HepG2 (cell line): Measurements from ENCODE around the gene KCNH8. TPM values are rescaled to one million over a fixed set of nuclear protein-coding genes. Genes with fewer than 3 reads are reported as not detected.

ENCODE experiments used
- ATAC-seq: fragments of 200-7000 bp; cut with Tn5 transposase; 3 replicates; pipeline ENCODE4 v1.9.1; 2020; ENCODE audit warnings: mild to moderate bottlenecking, moderate library complexity
- BruUV-seq: library from RNA; stranded (reverse); fragments of 400-500 nt; replicated peaks from 2 replicates; lab custom pipeline; 2021; lab: Mats Ljungman, UMichigan
- CTCF ChIA-PET: fragments of 300-600 bp; formaldehyde crosslinking; extraction: SDS; loops from one replicate; lab custom pipeline; 2021; ENCODE audit warnings: low total read pairs, inconsistent platforms, low intra/inter-chr PET ratio; lab: Yijun Ruan, JAX
- POLR2A ChIA-PET: fragments of 350-600 bp; sonication (Branson Sonifier 250); formaldehyde crosslinking; loops from one replicate; lab custom pipeline; 2020; ENCODE audit warnings: antibody characterized with exemption, inconsistent platforms; lab: Yijun Ruan, JAX
- DNase-seq: peaks from one replicate; pipeline ENCODE4 v3.0.0-alpha.2; 2015; ENCODE audit warnings: low spot score
- FAIRE-seq: peaks from 3 replicates; lab custom pipeline; 2011; peaks lifted over from hg19 to GRCh38; lab: Jason Lieb, UNC
- H2AFZ ChIP-seq: one replicate; pipeline ENCODE4 v1.6.1; 2011; ENCODE audit warnings: low read length, inconsistent platforms
- H3K27ac ChIP-seq: fragments of 300-600 bp; 3 replicates; pipeline ENCODE4 v1.8.0; 2011; ENCODE audit warnings: mixed run types, mild to moderate bottlenecking, mixed read lengths, low read length, inconsistent platforms; ENCODE audit not compliant: insufficient read depth; ENCODE audit errors: extremely low read length
- H3K27me3 ChIP-seq, 2 experiments: fragments of 200-600 bp in 1 of 2; 2 replicates in 1 of 2; 3 replicates in 1 of 2; pipeline versions ENCODE4 v1.6.0 to v1.8.0; 2011; ENCODE audit warnings: low read length in 2 of 2, mild to moderate bottlenecking in 2 of 2, moderate library complexity in 2 of 2, inconsistent platforms in 1 of 2; ENCODE audit not compliant: insufficient read depth in 2 of 2, control insufficient read depth in 1 of 2
- H3K36me3 ChIP-seq, 2 experiments: fragments of 200-600 bp in 1 of 2; replicated peaks in 1 of 2; 2 replicates in 1 of 2; 3 replicates in 1 of 2; pipeline versions ENCODE4 v1.5.1 to v1.8.0; 2011; ENCODE audit warnings: low read length in 2 of 2, inconsistent platforms in 1 of 2; ENCODE audit not compliant: insufficient read depth in 2 of 2, control insufficient read depth in 1 of 2
- H3K4me1 ChIP-seq: 2 replicates; pipeline ENCODE4 v1.5.1; 2012; ENCODE audit warnings: low read length, inconsistent platforms; ENCODE audit not compliant: insufficient read depth
- H3K4me2 ChIP-seq: 2 replicates; pipeline ENCODE4 v1.6.0; 2011; ENCODE audit warnings: low read depth, low read length, inconsistent platforms
- H3K4me3 ChIP-seq, 3 experiments: fragments of 200-600 bp in 1 of 3; sonication (generic), shearing (Covaris generic) in 1 of 3; replicated peaks in 1 of 3; 2 replicates each; pipeline ENCODE4 v1.5.1; 2011 to 2016; ENCODE audit warnings: low read length in 3 of 3, inconsistent platforms in 2 of 3, low read depth in 2 of 3, mild to moderate bottlenecking in 2 of 3, control low read depth in 1 of 3, mixed read lengths in 1 of 3; ENCODE audit not compliant: insufficient read depth in 1 of 3
- H3K79me2 ChIP-seq: one replicate; pipeline ENCODE4 v1.6.1; 2011; ENCODE audit warnings: low read length, inconsistent platforms; ENCODE audit not compliant: insufficient read depth
- H3K9ac ChIP-seq: 2 replicates; pipeline ENCODE4 v1.6.0; 2011; ENCODE audit warnings: mild to moderate bottlenecking, low read depth, low read length, inconsistent platforms; ENCODE audit not compliant: insufficient read depth
- H3K9me3 ChIP-seq: 2 replicates; pipeline ENCODE4 v1.5.1; 2012; ENCODE audit warnings: mild to moderate bottlenecking, low read length
- H4K20me1 ChIP-seq: 2 replicates; pipeline ENCODE4 v1.6.0; 2011; ENCODE audit warnings: inconsistent platforms, mild to moderate bottlenecking, low read length, moderate library complexity; ENCODE audit not compliant: insufficient read depth
- HCFC1 ChIP-seq: fragments of 150-350 bp; IDR thresholded peaks from 2 replicates; pipeline ENCODE4 v1.6.1; 2014; ENCODE audit warnings: low read depth, low read length
- KAT7 ChIP-seq: IDR thresholded peaks from 2 replicates; pipeline ENCODE4 v1.6.1; 2018; ENCODE audit warnings: borderline replicate concordance, missing compliant biosample characterization
- KDM1A ChIP-seq: IDR thresholded peaks from 2 replicates; pipeline ENCODE4 v1.6.1; 2016; ENCODE audit warnings: missing compliant biosample characterization
- MLLT10 ChIP-seq: sonication (generic); formaldehyde crosslinking; IDR thresholded peaks from 2 replicates; pipeline ENCODE4 v1.4.0; 2020; ENCODE audit warnings: missing genetic modification reagents
- PCBP1 ChIP-seq: fragments of 200-400 bp; formaldehyde crosslinking; IDR thresholded peaks from 2 replicates; pipeline ENCODE4 v1.6.1; 2017; ENCODE audit warnings: mild to moderate bottlenecking, low read depth, low read length, borderline replicate concordance
- POLR2AphosphoS5 ChIP-seq: IDR thresholded peaks from 2 replicates; pipeline ENCODE4 v1.6.1; 2012; ENCODE audit warnings: low read depth, low read length
- SMC3 ChIP-seq: IDR thresholded peaks from 2 replicates; pipeline ENCODE4 v1.6.1; 2011; ENCODE audit warnings: low read length, improper control_type of control experiment
- YEATS4 ChIP-seq: sonication (generic); formaldehyde crosslinking; IDR thresholded peaks from 2 replicates; pipeline ENCODE4 v1.4.0; 2020; ENCODE audit warnings: missing genetic modification reagents, borderline replicate concordance
- ZNF792 ChIP-seq: IDR thresholded peaks from 2 replicates; pipeline ENCODE4 v1.6.1; 2016
- WGBS: methylation state at CpG from one replicate; pipeline ENCODE4 v1.1.6; 2017; ENCODE audit warnings: low lambda C conversion rate; 5-methylcytosine and 5-hydroxymethylcytosine counted together
- in situ Hi-C: cut with HindIII; loops from 2 replicates; pipeline ENCODE4 v1.10.0; 2017; ENCODE audit warnings: low pct_unique_long_range_greater_than_20kb; ENCODE audit not compliant: extremely low pct_ligation_motif_present
- intact Hi-C: fragments of 100-400 bp; cut with micrococcal nuclease; formaldehyde crosslinking; loops from one replicate; pipeline ENCODE4 v1.10.0; 2022; ENCODE audit not compliant: unreplicated experiment
- polyA plus RNA-seq, 8 experiments: library from polyadenylated mRNA; depleted of rRNA in 3 of 8; stranded (reverse) in 7 of 8; unstranded in 1 of 8; fragments of >200 nt; fragmentation: Illumina TruSeq in 4 of 8; extraction: Trizol in 4 of 8; gene quantifications; 2 replicates each; pipeline versions ENCODE4 v1.2.1 to v1.2.3, GENCODE V29; 2011 to 2016; ENCODE audit warnings: low read depth in 4 of 8, missing spikeins in 1 of 8, mixed read lengths in 1 of 8; ENCODE audit not compliant: insufficient read depth in 1 of 8
- total RNA-seq, 5 experiments: library from RNA; depleted of rRNA; stranded (reverse); fragments of >200 nt; fragmentation: Illumina TruSeq; extraction: Trizol; gene quantifications; 2 replicates each; pipeline ENCODE4 v1.2.3, GENCODE V29; 2016; ENCODE audit warnings: low read depth in 1 of 5
- TF ChIP-seq, protein P1 (sequence below): sonication (generic); formaldehyde crosslinking; IDR thresholded peaks from 2 replicates; pipeline ENCODE4 v1.4.0; 2020; ENCODE audit warnings: mild to moderate bottlenecking, missing genetic modification reagents
- TF ChIP-seq, protein P2 (sequence below): sonication (generic); formaldehyde crosslinking; IDR thresholded peaks from 2 replicates; pipeline ENCODE4 v1.4.0; 2020; ENCODE audit warnings: missing genetic modification reagents
- TF ChIP-seq, protein P3 (sequence below): sonication (generic); formaldehyde crosslinking; IDR thresholded peaks from 2 replicates; pipeline ENCODE4 v1.8.1; 2023; ENCODE audit warnings: mild to moderate bottlenecking, missing genetic modification reagents, borderline replicate concordance
- TF ChIP-seq, protein P4 (sequence below): sonication (generic); formaldehyde crosslinking; IDR thresholded peaks from 2 replicates; pipeline ENCODE4 v1.5.0; 2020; ENCODE audit warnings: mild to moderate bottlenecking, missing genetic modification reagents, moderate library complexity
- TF ChIP-seq, protein P5 (sequence below): IDR thresholded peaks from 2 replicates; pipeline ENCODE4 v1.6.1; 2016; ENCODE audit warnings: control low read depth

The KCNH8 gene
- total and polyA plus RNA-seq, 2 of the 13 experiments (the other 11 are each of a cell fraction or from before 2014, with no cell fraction given) = 0.04 TPM; not detected in 1

DNA sequence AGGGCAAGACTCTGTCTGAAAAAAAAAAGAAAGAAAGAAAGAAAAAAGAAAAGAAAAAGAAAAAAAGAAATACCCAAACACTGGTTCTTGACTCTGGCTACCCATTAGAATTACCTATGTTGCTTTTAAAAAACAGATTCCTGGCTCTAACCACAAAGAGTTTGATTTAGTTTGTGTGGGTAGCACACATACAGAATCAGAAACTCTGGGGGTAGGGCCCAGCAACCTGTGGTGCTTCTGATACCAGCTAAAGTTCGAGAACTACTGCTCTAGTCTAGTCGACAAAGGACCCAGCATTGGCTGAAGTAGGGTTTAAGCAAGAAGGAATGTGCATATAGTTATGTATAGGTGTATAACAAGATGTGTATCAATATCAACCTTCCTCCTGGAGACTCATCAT, 393.0 kb downstream of the KCNH8 start (continued):
- TF ChIP-seq, protein P1, sequence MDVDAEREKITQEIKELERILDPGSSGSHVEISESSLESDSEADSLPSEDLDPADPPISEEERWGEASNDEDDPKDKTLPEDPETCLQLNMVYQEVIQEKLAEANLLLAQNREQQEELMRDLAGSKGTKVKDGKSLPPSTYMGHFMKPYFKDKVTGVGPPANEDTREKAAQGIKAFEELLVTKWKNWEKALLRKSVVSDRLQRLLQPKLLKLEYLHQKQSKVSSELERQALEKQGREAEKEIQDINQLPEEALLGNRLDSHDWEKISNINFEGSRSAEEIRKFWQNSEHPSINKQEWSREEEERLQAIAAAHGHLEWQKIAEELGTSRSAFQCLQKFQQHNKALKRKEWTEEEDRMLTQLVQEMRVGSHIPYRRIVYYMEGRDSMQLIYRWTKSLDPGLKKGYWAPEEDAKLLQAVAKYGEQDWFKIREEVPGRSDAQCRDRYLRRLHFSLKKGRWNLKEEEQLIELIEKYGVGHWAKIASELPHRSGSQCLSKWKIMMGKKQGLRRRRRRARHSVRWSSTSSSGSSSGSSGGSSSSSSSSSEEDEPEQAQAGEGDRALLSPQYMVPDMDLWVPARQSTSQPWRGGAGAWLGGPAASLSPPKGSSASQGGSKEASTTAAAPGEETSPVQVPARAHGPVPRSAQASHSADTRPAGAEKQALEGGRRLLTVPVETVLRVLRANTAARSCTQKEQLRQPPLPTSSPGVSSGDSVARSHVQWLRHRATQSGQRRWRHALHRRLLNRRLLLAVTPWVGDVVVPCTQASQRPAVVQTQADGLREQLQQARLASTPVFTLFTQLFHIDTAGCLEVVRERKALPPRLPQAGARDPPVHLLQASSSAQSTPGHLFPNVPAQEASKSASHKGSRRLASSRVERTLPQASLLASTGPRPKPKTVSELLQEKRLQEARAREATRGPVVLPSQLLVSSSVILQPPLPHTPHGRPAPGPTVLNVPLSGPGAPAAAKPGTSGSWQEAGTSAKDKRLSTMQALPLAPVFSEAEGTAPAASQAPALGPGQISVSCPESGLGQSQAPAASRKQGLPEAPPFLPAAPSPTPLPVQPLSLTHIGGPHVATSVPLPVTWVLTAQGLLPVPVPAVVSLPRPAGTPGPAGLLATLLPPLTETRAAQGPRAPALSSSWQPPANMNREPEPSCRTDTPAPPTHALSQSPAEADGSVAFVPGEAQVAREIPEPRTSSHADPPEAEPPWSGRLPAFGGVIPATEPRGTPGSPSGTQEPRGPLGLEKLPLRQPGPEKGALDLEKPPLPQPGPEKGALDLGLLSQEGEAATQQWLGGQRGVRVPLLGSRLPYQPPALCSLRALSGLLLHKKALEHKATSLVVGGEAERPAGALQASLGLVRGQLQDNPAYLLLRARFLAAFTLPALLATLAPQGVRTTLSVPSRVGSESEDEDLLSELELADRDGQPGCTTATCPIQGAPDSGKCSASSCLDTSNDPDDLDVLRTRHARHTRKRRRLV = no peak
- TF ChIP-seq PCBP1 = no peak

DNA sequence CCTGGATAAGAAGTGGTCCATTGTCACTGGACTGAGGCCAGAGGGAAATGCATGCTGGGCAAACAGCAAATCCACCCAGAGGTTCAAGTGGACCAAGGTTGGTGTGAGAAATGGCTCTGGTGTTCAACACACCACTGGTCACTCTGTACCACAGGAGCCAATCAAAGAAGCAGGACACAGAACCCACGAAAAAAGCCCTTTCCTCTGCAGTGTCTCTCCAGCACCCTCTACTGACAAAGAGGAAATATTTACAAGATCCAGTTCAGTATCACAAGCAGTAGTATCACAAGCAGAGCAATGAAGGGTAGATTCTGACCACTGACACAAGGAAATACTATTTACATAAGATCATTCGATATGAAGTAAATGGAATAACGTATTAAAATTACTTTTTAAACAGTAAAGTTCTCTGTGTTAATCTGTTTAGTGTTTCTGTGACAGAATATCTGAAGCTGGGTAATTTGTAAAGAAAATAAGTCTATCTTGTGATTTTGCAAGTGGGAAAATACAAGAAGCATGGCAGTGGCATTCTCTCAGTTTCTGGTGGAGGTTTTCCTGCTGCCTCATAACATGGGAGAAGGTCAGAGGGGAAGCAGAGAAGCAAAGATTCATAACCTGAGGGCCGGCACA, 395.0 kb downstream of the KCNH8 start:
- BruUV-seq = no TSS peak
- FAIRE-seq (peak; percentile 71), DNase-seq (peak; percentile 15), ATAC-seq (peak; percentile 72)
- H3K4me3 ChIP-seq = no peak overlapping the region
- H3K27ac ChIP-seq = no peak overlapping the region
- no peaks in the 10 kb centered on the region for H3K4me1 ChIP-seq
- H3K36me3 ChIP-seq = no peaks in the 10 kb centered on the region
- ChIA-PET POLR2A (no interaction called here), CTCF (no interaction called here)
- in situ Hi-C loops (loop anchor here (25.0 kb wide), 1 partner anchor 481 kb away; no protein-coding TSS in a partner anchor), intact Hi-C loops (loop anchor here (1.0 to 5.0 kb wide), 2 partner anchors 194 to 476 kb away; no protein-coding TSS in a partner anchor)
- H3K27me3 ChIP-seq = no peaks in the 10 kb centered on the region
- no peaks in the 10 kb centered on the region for H3K9me3 ChIP-seq
- no peak overlapping the region for H2AFZ ChIP-seq
- H3K9ac ChIP-seq = no peak overlapping the region
- 3% methylated on average over 4 of the region's 4 CpGs for WGBS
- no peaks in the 10 kb centered on the region for H4K20me1 ChIP-seq
- H3K4me2 ChIP-seq = no peak overlapping the region
- no peaks in the 10 kb centered on the region for H3K79me2 ChIP-seq
- TF ChIP-seq KAT7 (CRISPR knock-in tag) (no peak), ZNF792 (CRISPR knock-in tag) (no peak), MLLT10 (CRISPR knock-in tag) (no peak), SMC3 (peak; percentile 23; the same call in 1 of the 2 replicates), YEATS4 (CRISPR knock-in tag) (no peak), KDM1A (CRISPR knock-in tag) (no peak), POLR2AphosphoS5 (no peak), HCFC1 (no peak)
- TF ChIP-seq, protein P2, sequence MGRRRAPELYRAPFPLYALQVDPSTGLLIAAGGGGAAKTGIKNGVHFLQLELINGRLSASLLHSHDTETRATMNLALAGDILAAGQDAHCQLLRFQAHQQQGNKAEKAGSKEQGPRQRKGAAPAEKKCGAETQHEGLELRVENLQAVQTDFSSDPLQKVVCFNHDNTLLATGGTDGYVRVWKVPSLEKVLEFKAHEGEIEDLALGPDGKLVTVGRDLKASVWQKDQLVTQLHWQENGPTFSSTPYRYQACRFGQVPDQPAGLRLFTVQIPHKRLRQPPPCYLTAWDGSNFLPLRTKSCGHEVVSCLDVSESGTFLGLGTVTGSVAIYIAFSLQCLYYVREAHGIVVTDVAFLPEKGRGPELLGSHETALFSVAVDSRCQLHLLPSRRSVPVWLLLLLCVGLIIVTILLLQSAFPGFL (CRISPR knock-in tag) = no peak
- TF ChIP-seq, protein P3, sequence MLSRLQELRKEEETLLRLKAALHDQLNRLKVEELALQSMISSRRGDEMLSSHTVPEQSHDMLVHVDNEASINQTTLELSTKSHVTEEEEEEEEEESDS (CRISPR knock-in tag) = no peak
- TF ChIP-seq, protein P4, sequence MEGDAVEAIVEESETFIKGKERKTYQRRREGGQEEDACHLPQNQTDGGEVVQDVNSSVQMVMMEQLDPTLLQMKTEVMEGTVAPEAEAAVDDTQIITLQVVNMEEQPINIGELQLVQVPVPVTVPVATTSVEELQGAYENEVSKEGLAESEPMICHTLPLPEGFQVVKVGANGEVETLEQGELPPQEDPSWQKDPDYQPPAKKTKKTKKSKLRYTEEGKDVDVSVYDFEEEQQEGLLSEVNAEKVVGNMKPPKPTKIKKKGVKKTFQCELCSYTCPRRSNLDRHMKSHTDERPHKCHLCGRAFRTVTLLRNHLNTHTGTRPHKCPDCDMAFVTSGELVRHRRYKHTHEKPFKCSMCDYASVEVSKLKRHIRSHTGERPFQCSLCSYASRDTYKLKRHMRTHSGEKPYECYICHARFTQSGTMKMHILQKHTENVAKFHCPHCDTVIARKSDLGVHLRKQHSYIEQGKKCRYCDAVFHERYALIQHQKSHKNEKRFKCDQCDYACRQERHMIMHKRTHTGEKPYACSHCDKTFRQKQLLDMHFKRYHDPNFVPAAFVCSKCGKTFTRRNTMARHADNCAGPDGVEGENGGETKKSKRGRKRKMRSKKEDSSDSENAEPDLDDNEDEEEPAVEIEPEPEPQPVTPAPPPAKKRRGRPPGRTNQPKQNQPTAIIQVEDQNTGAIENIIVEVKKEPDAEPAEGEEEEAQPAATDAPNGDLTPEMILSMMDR = peak; percentile 54
- TF ChIP-seq, protein P5, sequence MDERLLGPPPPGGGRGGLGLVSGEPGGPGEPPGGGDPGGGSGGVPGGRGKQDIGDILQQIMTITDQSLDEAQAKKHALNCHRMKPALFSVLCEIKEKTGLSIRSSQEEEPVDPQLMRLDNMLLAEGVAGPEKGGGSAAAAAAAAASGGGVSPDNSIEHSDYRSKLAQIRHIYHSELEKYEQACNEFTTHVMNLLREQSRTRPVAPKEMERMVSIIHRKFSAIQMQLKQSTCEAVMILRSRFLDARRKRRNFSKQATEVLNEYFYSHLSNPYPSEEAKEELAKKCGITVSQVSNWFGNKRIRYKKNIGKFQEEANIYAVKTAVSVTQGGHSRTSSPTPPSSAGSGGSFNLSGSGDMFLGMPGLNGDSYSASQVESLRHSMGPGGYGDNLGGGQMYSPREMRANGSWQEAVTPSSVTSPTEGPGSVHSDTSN (CRISPR knock-in tag) = no peak
